HEK293 (cell line): ENCODE measurements around the gene ZNF768.
A peak's percentile ranks its signal among the peaks of the same experiment; 100 is the strongest.

Experiments used
- GLIS2 ChIP-seq: fragments of 450-650 bp; formaldehyde crosslinking; IDR thresholded peaks from 2 replicates; pipeline ENCODE4 v1.5.1; 2016; ENCODE audit warnings: missing biosample characterization, missing genetic modification characterization
- KLF7 ChIP-seq: fragments of 450-650 bp; formaldehyde crosslinking; IDR thresholded peaks from 2 replicates; pipeline ENCODE4 v1.5.1; 2016; ENCODE audit warnings: missing biosample characterization, missing genetic modification characterization, borderline replicate concordance
- KLF9 ChIP-seq: fragments of 450-650 bp; formaldehyde crosslinking; IDR thresholded peaks from 2 replicates; pipeline ENCODE4 v1.5.1; 2016; ENCODE audit warnings: missing biosample characterization, missing genetic modification characterization, low read depth
- REPIN1 ChIP-seq: fragments of 450-650 bp; formaldehyde crosslinking; IDR thresholded peaks from 2 replicates; pipeline ENCODE4 v1.5.1; 2017; ENCODE audit warnings: missing biosample characterization, missing genetic modification characterization, low read depth
- SALL2 ChIP-seq: fragments of 450-650 bp; formaldehyde crosslinking; IDR thresholded peaks from 2 replicates; pipeline ENCODE4 v1.5.0; 2017; ENCODE audit warnings: missing biosample characterization, mild to moderate bottlenecking, missing genetic modification characterization, borderline replicate concordance
- YY2 ChIP-seq: fragments of 450-650 bp; formaldehyde crosslinking; IDR thresholded peaks from 2 replicates; pipeline ENCODE4 v1.5.1; 2016; ENCODE audit warnings: missing biosample characterization, missing genetic modification characterization
- ZBTB20 ChIP-seq: fragments of 450-650 bp; formaldehyde crosslinking; IDR thresholded peaks from 2 replicates; pipeline ENCODE4 v1.5.1; 2016; ENCODE audit warnings: missing biosample characterization, missing genetic modification characterization
- ZFP3 ChIP-seq: fragments of 450-650 bp; formaldehyde crosslinking; IDR thresholded peaks from 2 replicates; pipeline ENCODE4 v1.5.1; 2016; ENCODE audit warnings: low read depth, missing biosample characterization, missing genetic modification characterization
- ZNF114 ChIP-seq: fragments of 450-650 bp; formaldehyde crosslinking; IDR thresholded peaks from 2 replicates; pipeline ENCODE4 v1.5.0; 2017; ENCODE audit warnings: missing biosample characterization, missing genetic modification characterization
- ZNF140 ChIP-seq: fragments of 450-650 bp; formaldehyde crosslinking; IDR thresholded peaks from 2 replicates; pipeline ENCODE4 v1.5.1; 2016; ENCODE audit warnings: missing biosample characterization, missing genetic modification characterization
- ZNF23 ChIP-seq: fragments of 450-650 bp; formaldehyde crosslinking; IDR thresholded peaks from 2 replicates; pipeline ENCODE4 v1.5.1; 2016; ENCODE audit warnings: missing biosample characterization, missing genetic modification characterization, borderline replicate concordance
- ZNF274 ChIP-seq, 2 experiments: fragments of 200-500 bp in 1 of 2; fragments of 450-650 bp in 1 of 2; sonication (Bioruptor generic) in 1 of 2; formaldehyde crosslinking in 1 of 2; IDR thresholded peaks; 2 replicates each; pipeline versions ENCODE4 v1.5.1 to v1.6.1; 2014 to 2016; ENCODE audit warnings: borderline replicate concordance in 1 of 2, inconsistent platforms in 1 of 2, low read length in 1 of 2, missing biosample characterization in 1 of 2, missing genetic modification characterization in 1 of 2
- ZNF510 ChIP-seq: fragments of 450-650 bp; formaldehyde crosslinking; IDR thresholded peaks from 2 replicates; pipeline ENCODE4 v1.5.1; 2018; ENCODE audit warnings: mild to moderate bottlenecking, missing genetic modification characterization, missing biosample characterization; ENCODE audit not compliant: insufficient replicate concordance
- ZNF561 ChIP-seq: fragments of 450-650 bp; IDR thresholded peaks from 2 replicates; pipeline ENCODE4 v1.5.1; 2018; ENCODE audit warnings: missing biosample characterization, missing genetic modification characterization, borderline replicate concordance
- ZNF596 ChIP-seq: fragments of 450-650 bp; IDR thresholded peaks from 2 replicates; pipeline ENCODE4 v1.5.0; 2018; ENCODE audit warnings: missing biosample characterization, mild to moderate bottlenecking, missing genetic modification characterization, moderate library complexity
- ZNF610 ChIP-seq: fragments of 450-650 bp; formaldehyde crosslinking; IDR thresholded peaks from 2 replicates; pipeline ENCODE4 v1.5.1; 2016; ENCODE audit warnings: missing biosample characterization, missing genetic modification characterization, borderline replicate concordance
- ZNF624 ChIP-seq: fragments of 450-650 bp; formaldehyde crosslinking; IDR thresholded peaks from 2 replicates; pipeline ENCODE4 v1.5.1; 2017; ENCODE audit warnings: missing biosample characterization, missing genetic modification characterization
- ZNF660 ChIP-seq: fragments of 450-650 bp; IDR thresholded peaks from 2 replicates; pipeline ENCODE4 v1.5.1; 2018; ENCODE audit warnings: missing biosample characterization, mild to moderate bottlenecking, missing genetic modification characterization
- ZNF785 ChIP-seq: fragments of 450-650 bp; formaldehyde crosslinking; IDR thresholded peaks from 2 replicates; pipeline ENCODE4 v1.5.1; 2016; ENCODE audit warnings: missing biosample characterization, missing genetic modification characterization
- ZNF830 ChIP-seq: fragments of 450-650 bp; IDR thresholded peaks from 2 replicates; pipeline ENCODE4 v1.5.0; 2018; ENCODE audit warnings: missing biosample characterization, missing genetic modification characterization, low read depth, mild to moderate bottlenecking, moderate library complexity
- ZSCAN16 ChIP-seq: fragments of 450-650 bp; formaldehyde crosslinking; IDR thresholded peaks from 2 replicates; pipeline ENCODE4 v1.5.1; 2016; ENCODE audit warnings: missing biosample characterization, missing genetic modification characterization
- ZSCAN23 ChIP-seq: fragments of 450-650 bp; formaldehyde crosslinking; IDR thresholded peaks from 2 replicates; pipeline ENCODE4 v1.5.1; 2016; ENCODE audit warnings: missing biosample characterization, missing genetic modification characterization
- TF ChIP-seq, protein P1 (sequence below): fragments of 450-650 bp; formaldehyde crosslinking; conservative IDR thresholded peaks from 2 replicates; pipeline ENCODE4 v1.5.1; 2016; ENCODE audit warnings: low read depth, missing biosample characterization, missing genetic modification characterization
- TF ChIP-seq, protein P2 (sequence below): fragments of 450-650 bp; formaldehyde crosslinking; IDR thresholded peaks from 2 replicates; pipeline ENCODE4 v1.5.1; 2017; ENCODE audit warnings: missing biosample characterization, missing genetic modification characterization
- TF ChIP-seq, protein P3 (sequence below): fragments of 450-650 bp; formaldehyde crosslinking; IDR thresholded peaks from 2 replicates; pipeline ENCODE4 v1.5.1; 2016; ENCODE audit warnings: missing biosample characterization, missing genetic modification characterization
- TF ChIP-seq, protein P4 (sequence below): fragments of 450-650 bp; formaldehyde crosslinking; conservative IDR thresholded peaks from 2 replicates; pipeline ENCODE4 v1.5.1; 2016; ENCODE audit warnings: low read depth, missing biosample characterization, missing genetic modification characterization

Gene ZNF768

DNA sequence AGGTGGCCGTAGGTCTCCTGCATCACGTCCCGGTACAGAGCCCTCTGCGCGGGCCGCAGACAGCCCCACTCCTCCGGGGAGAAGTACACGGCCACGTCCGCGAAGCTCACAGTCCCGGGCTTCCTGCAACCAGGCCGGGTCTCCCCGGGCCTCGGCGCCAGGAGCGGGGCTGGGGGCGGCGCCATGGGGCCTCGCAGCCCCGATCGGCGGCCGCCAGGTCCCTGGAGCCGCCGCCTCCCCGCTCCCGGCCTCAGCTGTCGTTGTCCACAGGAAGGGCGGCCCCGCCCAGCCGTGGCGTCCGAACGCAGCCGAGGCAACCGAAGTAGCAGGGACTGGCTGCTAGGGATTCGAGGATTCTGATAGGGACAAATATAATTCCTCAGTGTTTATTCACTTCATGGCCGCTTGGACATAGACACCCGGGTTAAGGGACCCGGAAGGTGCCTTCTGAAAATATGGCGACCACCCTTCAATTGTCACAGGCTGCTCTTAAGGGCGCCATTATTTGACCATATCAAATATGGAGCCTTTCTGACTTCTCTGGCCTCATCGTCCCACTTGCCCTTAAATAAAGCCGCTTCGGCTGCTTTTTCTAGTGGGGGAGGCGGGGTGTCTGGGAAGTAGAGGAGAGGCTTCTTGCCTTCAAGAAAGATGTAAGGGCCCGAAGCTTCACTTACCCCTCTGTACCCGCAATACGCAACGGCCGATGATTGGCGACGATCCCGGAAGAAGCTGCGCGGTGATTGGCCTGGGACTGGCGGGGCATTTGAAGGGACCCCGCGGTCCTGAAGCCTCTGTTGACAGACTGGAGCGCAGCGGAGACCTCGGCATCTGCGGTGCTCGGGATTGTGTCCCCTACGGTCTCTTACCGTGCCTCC is 45.3 kb upstream of the ZNF768 start, which contains the start of gene ZNF688 (continued):
- TF ChIP-seq ZFP3 (tag by site-specific recombination), result no peak
- TF ChIP-seq ZNF624 (tag by site-specific recombination), result no peak
- 0 out of 2 replicates have a peak, but pooled peaks have one; percentile 41 for TF ChIP-seq ZNF596 (tag by site-specific recombination)
- TF ChIP-seq ZNF660 (tag by site-specific recombination), result peak; percentile 85
- no peak for TF ChIP-seq ZNF140
- TF ChIP-seq KLF9 (tag by site-specific recombination), result peak; percentile 81
- TF ChIP-seq YY2 (tag by site-specific recombination), result peak; percentile 97
- TF ChIP-seq ZSCAN23 (tag by site-specific recombination), result no peak
- TF ChIP-seq ZNF23 (tag by site-specific recombination), result no peak
- TF ChIP-seq ZNF561 (tag by site-specific recombination), result peak; percentile 100
- TF ChIP-seq ZNF114 (tag by site-specific recombination), result no peak
- TF ChIP-seq, protein P1, sequence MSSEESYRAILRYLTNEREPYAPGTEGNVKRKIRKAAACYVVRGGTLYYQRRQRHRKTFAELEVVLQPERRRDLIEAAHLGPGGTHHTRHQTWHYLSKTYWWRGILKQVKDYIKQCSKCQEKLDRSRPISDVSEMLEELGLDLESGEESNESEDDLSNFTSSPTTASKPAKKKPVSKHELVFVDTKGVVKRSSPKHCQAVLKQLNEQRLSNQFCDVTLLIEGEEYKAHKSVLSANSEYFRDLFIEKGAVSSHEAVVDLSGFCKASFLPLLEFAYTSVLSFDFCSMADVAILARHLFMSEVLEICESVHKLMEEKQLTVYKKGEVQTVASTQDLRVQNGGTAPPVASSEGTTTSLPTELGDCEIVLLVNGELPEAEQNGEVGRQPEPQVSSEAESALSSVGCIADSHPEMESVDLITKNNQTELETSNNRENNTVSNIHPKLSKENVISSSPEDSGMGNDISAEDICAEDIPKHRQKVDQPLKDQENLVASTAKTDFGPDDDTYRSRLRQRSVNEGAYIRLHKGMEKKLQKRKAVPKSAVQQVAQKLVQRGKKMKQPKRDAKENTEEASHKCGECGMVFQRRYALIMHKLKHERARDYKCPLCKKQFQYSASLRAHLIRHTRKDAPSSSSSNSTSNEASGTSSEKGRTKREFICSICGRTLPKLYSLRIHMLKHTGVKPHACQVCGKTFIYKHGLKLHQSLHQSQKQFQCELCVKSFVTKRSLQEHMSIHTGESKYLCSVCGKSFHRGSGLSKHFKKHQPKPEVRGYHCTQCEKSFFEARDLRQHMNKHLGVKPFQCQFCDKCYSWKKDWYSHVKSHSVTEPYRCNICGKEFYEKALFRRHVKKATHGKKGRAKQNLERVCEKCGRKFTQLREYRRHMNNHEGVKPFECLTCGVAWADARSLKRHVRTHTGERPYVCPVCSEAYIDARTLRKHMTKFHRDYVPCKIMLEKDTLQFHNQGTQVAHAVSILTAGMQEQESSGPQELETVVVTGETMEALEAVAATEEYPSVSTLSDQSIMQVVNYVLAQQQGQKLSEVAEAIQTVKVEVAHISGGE (tag by site-specific recombination), result peak; percentile 78
- TF ChIP-seq ZNF830 (tag by site-specific recombination), result no peak
- TF ChIP-seq ZSCAN16 (tag by site-specific recombination), result 0 out of 2 replicates have a peak, but pooled peaks have one; percentile 65
- no peak for TF ChIP-seq ZNF510 (tag by site-specific recombination)
- TF ChIP-seq ZNF274 (IDR thresholded peaks at IDR 0.05; ENCODE audit: low read length), result no peak
- TF ChIP-seq ZNF274 (tag by site-specific recombination; IDR thresholded peaks at IDR 0.05; ENCODE audit: borderline replicate concordance), result no peak
- TF ChIP-seq, protein P2, sequence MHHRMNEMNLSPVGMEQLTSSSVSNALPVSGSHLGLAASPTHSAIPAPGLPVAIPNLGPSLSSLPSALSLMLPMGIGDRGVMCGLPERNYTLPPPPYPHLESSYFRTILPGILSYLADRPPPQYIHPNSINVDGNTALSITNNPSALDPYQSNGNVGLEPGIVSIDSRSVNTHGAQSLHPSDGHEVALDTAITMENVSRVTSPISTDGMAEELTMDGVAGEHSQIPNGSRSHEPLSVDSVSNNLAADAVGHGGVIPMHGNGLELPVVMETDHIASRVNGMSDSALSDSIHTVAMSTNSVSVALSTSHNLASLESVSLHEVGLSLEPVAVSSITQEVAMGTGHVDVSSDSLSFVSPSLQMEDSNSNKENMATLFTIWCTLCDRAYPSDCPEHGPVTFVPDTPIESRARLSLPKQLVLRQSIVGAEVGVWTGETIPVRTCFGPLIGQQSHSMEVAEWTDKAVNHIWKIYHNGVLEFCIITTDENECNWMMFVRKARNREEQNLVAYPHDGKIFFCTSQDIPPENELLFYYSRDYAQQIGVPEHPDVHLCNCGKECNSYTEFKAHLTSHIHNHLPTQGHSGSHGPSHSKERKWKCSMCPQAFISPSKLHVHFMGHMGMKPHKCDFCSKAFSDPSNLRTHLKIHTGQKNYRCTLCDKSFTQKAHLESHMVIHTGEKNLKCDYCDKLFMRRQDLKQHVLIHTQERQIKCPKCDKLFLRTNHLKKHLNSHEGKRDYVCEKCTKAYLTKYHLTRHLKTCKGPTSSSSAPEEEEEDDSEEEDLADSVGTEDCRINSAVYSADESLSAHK (tag by site-specific recombination), result 0 out of 2 replicates have a peak, but pooled peaks have one; percentile 3
- TF ChIP-seq GLIS2 (tag by site-specific recombination), result peak; percentile 33; the same call in 1 of the 2 replicates
- TF ChIP-seq SALL2, result no peak
- no peak for TF ChIP-seq REPIN1 (tag by site-specific recombination)
- TF ChIP-seq ZBTB20 (tag by site-specific recombination), result peak; percentile 90
- TF ChIP-seq, protein P3, sequence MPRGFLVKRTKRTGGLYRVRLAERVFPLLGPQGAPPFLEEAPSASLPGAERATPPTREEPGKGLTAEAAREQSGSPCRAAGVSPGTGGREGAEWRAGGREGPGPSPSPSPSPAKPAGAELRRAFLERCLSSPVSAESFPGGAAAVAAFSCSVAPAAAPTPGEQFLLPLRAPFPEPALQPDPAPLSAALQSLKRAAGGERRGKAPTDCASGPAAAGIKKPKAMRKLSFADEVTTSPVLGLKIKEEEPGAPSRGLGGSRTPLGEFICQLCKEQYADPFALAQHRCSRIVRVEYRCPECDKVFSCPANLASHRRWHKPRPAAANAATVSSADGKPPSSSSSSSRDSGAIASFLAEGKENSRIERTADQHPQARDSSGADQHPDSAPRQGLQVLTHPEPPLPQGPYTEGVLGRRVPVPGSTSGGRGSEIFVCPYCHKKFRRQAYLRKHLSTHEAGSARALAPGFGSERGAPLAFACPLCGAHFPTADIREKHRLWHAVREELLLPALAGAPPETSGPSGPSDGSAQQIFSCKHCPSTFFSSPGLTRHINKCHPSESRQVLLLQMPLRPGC (tag by site-specific recombination), result peak; percentile 37; the same call in 1 of the 2 replicates
- TF ChIP-seq, protein P4, sequence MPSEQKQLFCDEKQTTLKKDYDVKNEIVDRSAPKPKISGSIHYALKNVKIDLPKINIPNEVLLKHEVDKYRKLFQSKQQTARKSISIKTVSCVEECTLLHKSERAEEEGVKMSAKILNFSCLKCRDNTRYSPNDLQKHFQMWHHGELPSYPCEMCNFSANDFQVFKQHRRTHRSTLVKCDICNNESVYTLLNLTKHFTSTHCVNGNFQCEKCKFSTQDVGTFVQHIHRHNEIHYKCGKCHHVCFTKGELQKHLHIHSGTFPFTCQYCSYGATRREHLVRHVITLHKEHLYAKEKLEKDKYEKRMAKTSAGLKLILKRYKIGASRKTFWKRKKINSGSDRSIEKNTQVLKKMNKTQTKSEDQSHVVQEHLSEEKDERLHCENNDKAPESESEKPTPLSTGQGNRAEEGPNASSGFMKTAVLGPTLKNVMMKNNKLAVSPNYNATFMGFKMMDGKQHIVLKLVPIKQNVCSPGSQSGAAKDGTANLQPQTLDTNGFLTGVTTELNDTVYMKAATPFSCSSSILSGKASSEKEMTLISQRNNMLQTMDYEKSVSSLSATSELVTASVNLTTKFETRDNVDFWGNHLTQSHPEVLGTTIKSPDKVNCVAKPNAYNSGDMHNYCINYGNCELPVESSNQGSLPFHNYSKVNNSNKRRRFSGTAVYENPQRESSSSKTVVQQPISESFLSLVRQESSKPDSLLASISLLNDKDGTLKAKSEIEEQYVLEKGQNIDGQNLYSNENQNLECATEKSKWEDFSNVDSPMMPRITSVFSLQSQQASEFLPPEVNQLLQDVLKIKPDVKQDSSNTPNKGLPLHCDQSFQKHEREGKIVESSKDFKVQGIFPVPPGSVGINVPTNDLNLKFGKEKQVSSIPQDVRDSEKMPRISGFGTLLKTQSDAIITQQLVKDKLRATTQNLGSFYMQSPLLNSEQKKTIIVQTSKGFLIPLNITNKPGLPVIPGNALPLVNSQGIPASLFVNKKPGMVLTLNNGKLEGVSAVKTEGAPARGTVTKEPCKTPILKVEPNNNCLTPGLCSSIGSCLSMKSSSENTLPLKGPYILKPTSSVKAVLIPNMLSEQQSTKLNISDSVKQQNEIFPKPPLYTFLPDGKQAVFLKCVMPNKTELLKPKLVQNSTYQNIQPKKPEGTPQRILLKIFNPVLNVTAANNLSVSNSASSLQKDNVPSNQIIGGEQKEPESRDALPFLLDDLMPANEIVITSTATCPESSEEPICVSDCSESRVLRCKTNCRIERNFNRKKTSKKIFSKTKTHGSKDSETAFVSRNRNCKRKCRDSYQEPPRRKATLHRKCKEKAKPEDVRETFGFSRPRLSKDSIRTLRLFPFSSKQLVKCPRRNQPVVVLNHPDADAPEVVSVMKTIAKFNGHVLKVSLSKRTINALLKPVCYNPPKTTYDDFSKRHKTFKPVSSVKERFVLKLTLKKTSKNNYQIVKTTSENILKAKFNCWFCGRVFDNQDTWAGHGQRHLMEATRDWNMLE (tag by site-specific recombination), result peak; percentile 79
- peak; percentile 12; the same call in 1 of the 2 replicates for TF ChIP-seq ZNF610
- no peak for TF ChIP-seq ZNF785 (tag by site-specific recombination)
- TF ChIP-seq KLF7 (tag by site-specific recombination), result peak; percentile 65; the same call in 1 of the 2 replicates
